ENCODE results near the gene APBB2.

The APBB2 gene

DNA sequence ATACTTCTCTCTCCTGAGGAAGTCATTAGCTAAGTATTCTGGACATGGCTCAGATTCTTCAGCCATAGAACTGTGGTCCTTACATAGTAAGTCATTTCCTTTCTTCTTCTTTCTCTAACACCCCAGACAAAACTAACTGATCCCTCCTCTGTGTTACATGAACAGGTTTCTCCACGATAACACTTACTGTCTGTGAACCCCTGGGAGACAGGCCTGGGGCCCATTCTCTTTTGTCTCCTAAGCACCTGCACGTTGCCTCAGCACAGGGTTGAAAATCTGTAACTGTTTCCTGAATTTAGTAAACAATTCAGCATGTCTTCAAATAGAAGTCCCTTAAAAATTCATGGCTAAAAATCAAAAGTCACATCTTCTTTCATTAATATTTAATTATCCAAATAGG lies 24.7 kb downstream of the APBB2 start:
- Mint-ChIP-seq H3K27ac (no peak overlapping the region), H3K36me3 (ENCODE audit: low read depth) (no peaks in the 10 kb centered on the region), H3K4me3 (no peak overlapping the region), H3K9me3 (no peaks in the 10 kb centered on the region), H3K27me3 (ENCODE audit: low read depth) (no peaks in the 10 kb centered on the region), H3K4me1 (ENCODE audit: low read depth) (no peaks in the 10 kb centered on the region)
- no peak for DNase-seq (ENCODE audit: low spot score)

DNA sequence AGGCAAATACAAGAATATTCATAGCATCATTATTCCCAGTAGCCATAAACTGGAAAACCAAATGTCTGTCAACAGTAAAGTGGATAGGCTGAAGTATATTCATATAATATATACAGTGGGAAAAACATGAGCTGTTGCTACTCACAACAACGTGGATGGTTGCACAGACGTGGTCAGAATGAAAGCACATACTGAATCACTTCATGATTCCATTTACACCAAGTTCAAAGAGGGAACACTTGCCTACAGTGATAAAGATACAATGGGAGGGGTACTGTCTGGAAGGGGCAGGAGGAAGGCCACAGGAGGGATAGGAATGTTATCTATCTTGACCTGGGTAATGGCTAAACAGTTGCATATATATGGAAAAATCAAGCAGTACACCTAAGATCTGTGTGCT lies 25.3 kb downstream of the APBB2 start:
- Mint-ChIP-seq H3K4me3 (no peak overlapping the region), H3K4me1 (ENCODE audit: low read depth) (no peaks in the 10 kb centered on the region), H3K9me3 (no peaks in the 10 kb centered on the region), H3K27ac (no peak overlapping the region), H3K36me3 (ENCODE audit: low read depth) (no peaks in the 10 kb centered on the region), H3K27me3 (ENCODE audit: low read depth) (no peaks in the 10 kb centered on the region)
- no peak for DNase-seq (ENCODE audit: low spot score)

DNA sequence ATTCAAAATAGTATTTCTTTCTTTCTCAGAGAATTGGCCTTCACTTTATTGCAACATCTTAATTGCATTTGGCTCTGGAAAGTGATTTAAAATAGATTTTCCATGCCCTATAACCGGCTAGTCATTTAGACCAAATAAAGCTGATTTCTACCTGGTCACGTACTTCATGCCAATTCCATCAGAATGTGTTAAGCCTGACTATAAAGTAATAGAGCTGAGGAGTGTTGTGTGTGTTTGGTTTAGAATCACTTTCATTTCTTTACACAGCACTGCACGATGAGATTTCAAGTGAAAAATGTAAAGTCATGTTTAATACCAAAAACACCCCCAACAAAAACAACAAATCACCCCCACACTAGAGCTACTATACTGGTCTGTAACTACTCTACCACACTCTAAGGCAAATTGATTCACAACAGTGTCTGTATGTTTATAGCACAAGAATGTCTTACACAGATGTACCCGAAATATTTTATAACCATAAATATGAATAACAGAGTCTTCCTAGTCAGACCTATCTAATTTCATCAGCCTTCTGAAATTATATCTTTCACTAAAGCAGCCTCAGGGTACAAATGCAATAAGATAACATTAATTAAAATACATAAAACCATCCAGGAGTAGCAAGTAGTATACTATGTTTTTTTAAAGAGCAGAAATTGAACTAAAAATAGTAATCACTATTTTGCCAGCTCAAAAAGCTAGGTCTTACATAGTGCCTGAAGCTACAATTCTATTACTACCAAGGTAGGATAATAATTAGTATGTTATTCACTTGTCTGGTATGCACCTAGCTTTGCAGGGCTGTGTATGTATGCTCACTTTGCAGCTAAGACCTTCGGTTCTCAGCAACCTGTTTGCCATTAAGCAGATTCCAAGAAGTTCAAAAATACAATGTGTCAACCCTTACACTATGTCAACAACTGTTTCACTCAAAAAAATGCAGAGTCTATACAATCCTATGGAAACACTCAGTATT lies 28.4 kb downstream of the APBB2 start:
- DNase-seq (ENCODE audit: low spot score) = no peak
- H3K9me3 Mint-ChIP-seq = no peaks in the 10 kb centered on the region
- H3K27me3 Mint-ChIP-seq (ENCODE audit: low read depth) = no peaks in the 10 kb centered on the region
- H3K4me1 Mint-ChIP-seq (ENCODE audit: low read depth) = no peaks in the 10 kb centered on the region
- H3K36me3 Mint-ChIP-seq (ENCODE audit: low read depth) = no peaks in the 10 kb centered on the region
- H3K4me3 Mint-ChIP-seq = no peak overlapping the region
- H3K27ac Mint-ChIP-seq = no peak overlapping the region

DNA sequence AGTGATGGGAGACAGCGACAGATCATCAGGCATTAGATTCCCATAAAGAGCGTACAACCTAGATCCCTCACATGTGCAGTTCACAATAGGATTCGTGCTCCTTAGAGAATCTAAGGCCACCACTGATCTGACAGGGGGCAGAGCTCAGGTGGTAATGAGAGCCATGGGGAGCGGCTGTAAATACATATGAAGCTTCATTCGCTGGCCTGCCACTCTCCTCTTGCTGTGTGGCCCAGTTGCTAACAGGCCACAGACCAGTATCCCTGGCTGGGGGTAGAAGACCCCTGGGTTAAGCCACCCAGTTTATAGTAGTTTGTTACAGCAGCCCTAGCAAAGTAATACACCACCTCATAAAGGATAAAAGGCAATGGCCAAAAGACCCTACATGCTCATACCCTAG lies 30.3 kb downstream of the APBB2 start:
- Mint-ChIP-seq H3K4me1 (ENCODE audit: low read depth) (no peaks in the 10 kb centered on the region), H3K27me3 (ENCODE audit: low read depth) (peaks cover under 1% of the 10 kb centered on the region), H3K36me3 (ENCODE audit: low read depth) (no peaks in the 10 kb centered on the region), H3K9me3 (no peaks in the 10 kb centered on the region), H3K4me3 (no peak overlapping the region), H3K27ac (no peak overlapping the region)
- no peak for DNase-seq (ENCODE audit: low spot score)

DNA sequence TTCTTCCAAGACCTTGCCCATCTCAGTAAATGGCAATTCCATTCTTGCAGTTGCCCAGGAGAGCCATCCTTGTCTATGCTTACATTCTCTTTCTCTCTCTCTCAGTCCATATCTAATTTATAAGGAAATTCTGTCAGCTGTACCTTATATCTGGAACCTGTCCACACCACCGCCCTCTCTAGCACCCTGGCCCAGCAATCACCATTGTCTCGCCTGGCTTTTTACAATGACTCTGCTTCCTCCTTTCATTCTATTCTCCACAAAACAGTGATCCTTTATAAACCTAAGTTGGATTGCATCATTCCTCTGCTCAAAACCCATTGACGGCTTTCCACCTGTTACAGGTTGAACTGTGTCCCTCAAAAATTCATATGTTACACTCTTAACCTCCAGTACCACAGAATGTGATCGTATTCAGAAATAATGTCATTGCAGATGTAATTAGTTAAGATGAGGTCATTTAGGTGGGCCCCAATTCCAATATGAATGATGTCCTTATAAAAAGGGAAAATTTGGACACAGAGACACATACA lies 31.3 kb downstream of the APBB2 start:
- Mint-ChIP-seq H3K36me3 (ENCODE audit: low read depth) (no peaks in the 10 kb centered on the region), H3K4me1 (ENCODE audit: low read depth) (no peaks in the 10 kb centered on the region), H3K9me3 (no peaks in the 10 kb centered on the region), H3K27ac (no peak overlapping the region), H3K27me3 (ENCODE audit: low read depth) (peaks cover 3% of the 10 kb centered on the region), H3K4me3 (no peak overlapping the region)
- no peak for DNase-seq (ENCODE audit: low spot score)

DNA sequence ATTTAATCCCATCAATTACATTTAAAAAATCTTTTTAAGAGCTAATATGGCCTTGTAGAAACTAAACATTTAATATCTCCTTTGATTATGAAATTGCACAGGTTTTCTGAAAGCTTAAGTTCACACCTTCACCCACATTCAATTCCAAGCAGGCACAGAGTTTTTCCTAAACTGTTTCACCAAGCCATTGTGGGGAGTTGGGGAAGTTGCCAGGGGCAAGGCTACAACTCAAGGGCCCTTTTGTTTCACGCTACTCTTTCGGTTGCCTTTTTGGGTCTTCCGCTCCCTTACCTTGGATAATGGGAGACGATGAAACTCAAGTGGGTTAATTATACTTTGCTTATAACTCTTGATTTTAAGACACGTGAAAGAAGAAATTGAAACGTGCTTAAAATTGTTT lies 33.3 kb downstream of the APBB2 start:
- H3K9me3 Mint-ChIP-seq = no peaks in the 10 kb centered on the region
- H3K36me3 Mint-ChIP-seq (ENCODE audit: low read depth) = no peaks in the 10 kb centered on the region
- no peaks in the 10 kb centered on the region for H3K4me1 Mint-ChIP-seq (ENCODE audit: low read depth)
- H3K27me3 Mint-ChIP-seq (ENCODE audit: low read depth) = peaks cover 3% of the 10 kb centered on the region
- no peak for DNase-seq (ENCODE audit: low spot score)
- H3K27ac Mint-ChIP-seq = no peak overlapping the region
- H3K4me3 Mint-ChIP-seq = no peak overlapping the region

DNA sequence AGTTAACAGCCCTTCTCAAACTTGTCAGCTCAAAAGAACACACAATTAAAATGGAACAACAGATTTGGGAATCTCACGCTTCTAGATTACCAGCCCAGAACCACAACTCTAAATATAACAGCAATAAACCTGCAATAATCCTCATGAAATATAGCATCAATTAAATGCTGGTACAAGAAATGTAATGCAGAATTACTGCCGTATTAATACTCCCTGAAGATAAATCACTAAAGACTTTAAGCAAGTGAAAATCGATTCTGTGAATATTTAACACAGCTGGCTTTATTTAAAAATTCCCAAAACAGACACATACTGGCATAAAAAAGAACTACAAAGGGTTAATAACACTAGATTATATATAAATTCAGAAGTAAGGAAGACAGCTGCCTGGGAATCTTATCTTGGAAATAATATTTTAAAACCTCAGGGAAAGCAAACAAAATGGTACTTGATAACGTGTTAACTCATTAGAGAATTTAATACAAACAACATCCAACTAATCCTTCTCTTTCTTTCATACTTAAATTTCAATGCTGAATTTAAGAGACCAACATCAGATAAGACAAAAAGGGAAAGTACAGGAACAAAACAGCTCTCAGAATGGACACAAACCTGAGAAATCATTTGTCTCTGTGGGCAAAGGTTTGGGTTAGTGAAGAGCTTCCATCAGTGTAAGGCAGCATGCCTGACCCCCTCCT lies 34.7 kb downstream of the APBB2 start:
- Mint-ChIP-seq H3K27ac (no peak overlapping the region), H3K9me3 (no peaks in the 10 kb centered on the region), H3K36me3 (ENCODE audit: low read depth) (no peaks in the 10 kb centered on the region), H3K4me3 (no peak overlapping the region), H3K27me3 (ENCODE audit: low read depth) (peaks cover 3% of the 10 kb centered on the region), H3K4me1 (ENCODE audit: low read depth) (no peaks in the 10 kb centered on the region)
- DNase-seq (ENCODE audit: low spot score) = no peak

DNA sequence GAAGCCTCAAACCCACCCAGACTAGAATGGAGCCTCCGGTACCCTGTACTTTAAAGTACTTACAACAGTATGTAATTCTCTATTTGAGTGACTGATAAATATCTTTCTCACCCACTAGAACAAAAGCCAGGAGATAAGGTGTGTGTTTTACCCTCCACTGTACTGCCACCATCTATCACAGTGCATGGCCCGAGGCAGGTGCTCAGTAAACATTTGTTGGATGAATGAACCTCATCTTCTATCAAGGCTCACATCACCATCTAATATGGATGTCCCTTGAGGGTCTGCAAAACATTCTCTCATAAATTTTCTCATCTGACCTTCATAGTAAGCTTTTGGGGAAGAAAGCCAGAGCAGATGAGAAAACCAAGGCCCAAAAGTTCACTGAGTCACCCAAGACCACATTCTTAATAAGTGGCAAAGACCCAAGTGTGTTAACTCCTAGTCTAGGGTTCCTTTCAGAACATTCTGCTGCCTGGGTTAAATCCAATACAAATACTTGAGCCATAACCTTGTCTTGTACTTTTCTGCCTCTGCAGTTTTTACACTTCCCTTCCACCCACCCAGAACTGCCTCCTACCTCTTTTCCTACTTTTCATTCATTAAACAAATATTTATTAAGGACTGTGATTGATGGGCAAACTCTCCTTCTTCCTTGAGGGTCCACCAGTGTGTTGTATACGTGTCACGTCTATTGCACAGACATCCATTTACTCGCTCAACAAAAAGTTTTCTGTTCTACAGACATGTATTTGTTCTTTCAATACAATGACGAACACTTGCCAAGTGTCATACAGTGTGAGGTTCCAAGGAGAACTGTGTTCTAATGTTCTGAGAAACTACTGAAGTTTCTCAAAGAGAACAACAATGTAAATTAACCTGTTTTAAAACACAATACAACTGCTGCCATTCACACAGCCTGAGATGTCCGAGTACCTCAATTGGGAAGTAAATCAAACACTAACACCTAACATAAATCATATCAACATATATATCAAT lies 35.7 kb downstream of the APBB2 start:
- H3K36me3 Mint-ChIP-seq (ENCODE audit: low read depth) = no peaks in the 10 kb centered on the region
- no peaks in the 10 kb centered on the region for H3K4me1 Mint-ChIP-seq (ENCODE audit: low read depth)
- peaks cover 3% of the 10 kb centered on the region for H3K27me3 Mint-ChIP-seq (ENCODE audit: low read depth)
- no peak for DNase-seq (ENCODE audit: low spot score)
- no peaks in the 10 kb centered on the region for H3K9me3 Mint-ChIP-seq
- H3K27ac Mint-ChIP-seq = no peak overlapping the region
- no peak overlapping the region for H3K4me3 Mint-ChIP-seq

DNA sequence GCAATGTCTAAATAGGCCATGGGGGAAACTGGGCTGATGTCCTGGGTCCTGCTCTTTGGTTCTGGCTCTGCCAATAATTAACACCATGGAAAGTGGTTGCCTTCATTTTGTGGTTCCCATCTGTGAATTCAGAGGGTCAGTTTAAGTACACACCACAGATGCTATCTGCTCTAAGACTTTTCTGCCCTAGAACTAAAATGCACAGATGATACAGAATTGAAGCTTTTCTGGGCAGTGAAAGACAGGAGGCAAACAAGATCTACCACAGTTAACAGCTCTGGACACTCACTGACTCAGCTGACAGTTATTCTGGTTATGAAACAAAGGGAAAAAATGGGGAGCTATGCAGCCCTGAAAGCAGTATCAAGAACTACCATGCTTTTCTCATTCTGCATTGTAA lies 37.3 kb downstream of the APBB2 start:
- H3K4me1 Mint-ChIP-seq (ENCODE audit: low read depth) = no peaks in the 10 kb centered on the region
- H3K4me3 Mint-ChIP-seq = no peak overlapping the region
- H3K27me3 Mint-ChIP-seq (ENCODE audit: low read depth) = peaks cover 3% of the 10 kb centered on the region
- no peaks in the 10 kb centered on the region for H3K36me3 Mint-ChIP-seq (ENCODE audit: low read depth)
- DNase-seq (ENCODE audit: low spot score) = no peak
- no peaks in the 10 kb centered on the region for H3K9me3 Mint-ChIP-seq
- H3K27ac Mint-ChIP-seq = no peak overlapping the region

DNA sequence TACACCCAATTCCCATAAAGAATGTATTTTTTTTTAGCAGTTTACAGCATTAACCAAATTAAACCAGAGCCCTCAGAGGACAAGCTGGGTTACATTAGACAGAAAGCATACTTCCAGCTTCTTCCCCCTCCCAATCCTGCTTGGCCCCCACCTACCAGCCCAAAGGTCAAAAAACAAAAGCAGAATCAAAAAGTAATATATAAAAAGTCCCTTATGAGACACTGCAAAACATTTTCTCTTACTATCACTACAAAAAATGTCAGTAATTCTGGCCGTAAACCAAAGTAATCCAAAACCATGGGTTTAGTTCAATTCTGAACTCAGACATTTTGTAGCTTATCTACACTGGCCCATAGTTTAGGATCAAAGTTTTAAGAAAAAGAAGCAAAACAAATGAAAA lies 38.0 kb downstream of the APBB2 start:
- Mint-ChIP-seq H3K36me3 (ENCODE audit: low read depth) (no peaks in the 10 kb centered on the region), H3K4me3 (no peak overlapping the region)

DNA sequence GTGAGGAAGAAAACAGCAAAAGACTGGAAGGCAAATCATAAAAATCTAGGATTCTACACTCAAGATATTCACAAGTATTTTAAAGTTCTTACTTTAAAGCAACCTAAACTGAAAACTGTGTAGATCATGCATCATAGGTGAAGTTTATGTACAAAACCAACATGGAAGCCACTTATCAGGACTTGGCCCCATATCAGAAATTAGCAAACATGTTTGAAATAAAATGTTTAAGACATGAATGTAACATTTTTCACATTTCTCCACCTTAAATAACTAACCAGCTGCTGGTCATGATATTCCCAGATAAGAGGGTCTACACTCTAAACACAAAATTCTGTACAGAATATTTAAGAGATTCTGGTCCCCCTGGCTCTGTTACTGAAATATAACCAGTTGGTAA lies 38.5 kb downstream of the APBB2 start:
- Mint-ChIP-seq H3K36me3 (ENCODE audit: low read depth) (no peaks in the 10 kb centered on the region), H3K27ac (no peak overlapping the region), H3K9me3 (no peaks in the 10 kb centered on the region), H3K27me3 (ENCODE audit: low read depth) (peaks cover 3% of the 10 kb centered on the region), H3K4me3 (no peak overlapping the region), H3K4me1 (ENCODE audit: low read depth) (no peaks in the 10 kb centered on the region)
- DNase-seq (ENCODE audit: low spot score) = no peak

More for the DNA sequence above, 38.0 kb downstream of the APBB2 start:
- no peak for DNase-seq (ENCODE audit: low spot score)
- H3K27ac Mint-ChIP-seq = no peak overlapping the region
- peaks cover 3% of the 10 kb centered on the region for H3K27me3 Mint-ChIP-seq (ENCODE audit: low read depth)
- no peaks in the 10 kb centered on the region for H3K4me1 Mint-ChIP-seq (ENCODE audit: low read depth)
- H3K9me3 Mint-ChIP-seq = no peaks in the 10 kb centered on the region

DNA sequence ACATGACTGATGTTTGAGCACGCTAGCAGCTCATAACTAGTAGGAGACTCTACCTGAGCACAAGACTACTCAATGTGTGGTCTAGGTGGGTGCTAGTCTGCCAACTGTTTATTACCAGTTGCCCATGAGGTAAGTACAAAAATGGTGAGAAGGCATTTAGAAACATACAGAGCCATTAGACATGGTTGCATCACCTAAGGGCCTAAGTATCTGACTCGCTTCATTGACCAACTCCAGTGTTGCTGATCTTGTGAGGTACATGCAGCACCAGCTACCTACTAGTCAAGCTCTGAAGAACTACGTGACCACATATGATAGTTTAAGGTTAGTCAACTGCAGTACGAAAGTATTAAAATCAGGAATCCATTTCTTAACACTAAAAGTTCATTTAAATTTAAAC lies 39.9 kb downstream of the APBB2 start:
- Mint-ChIP-seq H3K27ac (no peak overlapping the region), H3K27me3 (ENCODE audit: low read depth) (peaks cover 3% of the 10 kb centered on the region), H3K4me1 (ENCODE audit: low read depth) (no peaks in the 10 kb centered on the region), H3K36me3 (ENCODE audit: low read depth) (no peaks in the 10 kb centered on the region), H3K4me3 (no peak overlapping the region), H3K9me3 (no peaks in the 10 kb centered on the region)
- no peak for DNase-seq (ENCODE audit: low spot score)

DNA sequence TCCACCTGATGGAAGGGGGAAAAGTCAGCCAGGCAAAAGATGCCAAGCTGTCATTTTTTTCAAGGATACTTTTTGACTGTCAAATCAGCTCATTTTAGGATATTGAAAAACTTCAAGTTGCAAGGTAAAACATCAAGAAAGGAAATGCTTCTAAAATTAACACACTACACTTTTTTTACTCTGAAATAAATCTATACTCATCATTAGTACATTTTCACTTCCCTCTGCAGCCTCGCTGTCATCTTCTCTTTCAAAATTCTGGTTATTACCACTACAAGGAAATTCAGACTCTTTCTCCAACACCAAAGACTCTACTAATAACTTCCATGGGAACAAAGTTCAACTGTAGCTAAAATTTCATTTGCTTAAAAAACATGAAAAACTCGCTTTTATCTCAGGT lies 41.6 kb downstream of the APBB2 start:
- H3K4me3 Mint-ChIP-seq = no peak overlapping the region
- H3K36me3 Mint-ChIP-seq (ENCODE audit: low read depth) = no peaks in the 10 kb centered on the region
- no peaks in the 10 kb centered on the region for H3K9me3 Mint-ChIP-seq
- no peaks in the 10 kb centered on the region for H3K4me1 Mint-ChIP-seq (ENCODE audit: low read depth)
- H3K27ac Mint-ChIP-seq = no peak overlapping the region
- no peak for DNase-seq (ENCODE audit: low spot score)
- no peaks in the 10 kb centered on the region for H3K27me3 Mint-ChIP-seq (ENCODE audit: low read depth)
